ENCODE measurements around the gene RGL1.

GRCh38 chr1:183916574-183916973 lies 111.7 kb downstream of the RGL1 start:
- TF ChIP-seq CTCF (IDR thresholded peaks at IDR 0.05), result no peak
- TF ChIP-seq, protein P1, sequence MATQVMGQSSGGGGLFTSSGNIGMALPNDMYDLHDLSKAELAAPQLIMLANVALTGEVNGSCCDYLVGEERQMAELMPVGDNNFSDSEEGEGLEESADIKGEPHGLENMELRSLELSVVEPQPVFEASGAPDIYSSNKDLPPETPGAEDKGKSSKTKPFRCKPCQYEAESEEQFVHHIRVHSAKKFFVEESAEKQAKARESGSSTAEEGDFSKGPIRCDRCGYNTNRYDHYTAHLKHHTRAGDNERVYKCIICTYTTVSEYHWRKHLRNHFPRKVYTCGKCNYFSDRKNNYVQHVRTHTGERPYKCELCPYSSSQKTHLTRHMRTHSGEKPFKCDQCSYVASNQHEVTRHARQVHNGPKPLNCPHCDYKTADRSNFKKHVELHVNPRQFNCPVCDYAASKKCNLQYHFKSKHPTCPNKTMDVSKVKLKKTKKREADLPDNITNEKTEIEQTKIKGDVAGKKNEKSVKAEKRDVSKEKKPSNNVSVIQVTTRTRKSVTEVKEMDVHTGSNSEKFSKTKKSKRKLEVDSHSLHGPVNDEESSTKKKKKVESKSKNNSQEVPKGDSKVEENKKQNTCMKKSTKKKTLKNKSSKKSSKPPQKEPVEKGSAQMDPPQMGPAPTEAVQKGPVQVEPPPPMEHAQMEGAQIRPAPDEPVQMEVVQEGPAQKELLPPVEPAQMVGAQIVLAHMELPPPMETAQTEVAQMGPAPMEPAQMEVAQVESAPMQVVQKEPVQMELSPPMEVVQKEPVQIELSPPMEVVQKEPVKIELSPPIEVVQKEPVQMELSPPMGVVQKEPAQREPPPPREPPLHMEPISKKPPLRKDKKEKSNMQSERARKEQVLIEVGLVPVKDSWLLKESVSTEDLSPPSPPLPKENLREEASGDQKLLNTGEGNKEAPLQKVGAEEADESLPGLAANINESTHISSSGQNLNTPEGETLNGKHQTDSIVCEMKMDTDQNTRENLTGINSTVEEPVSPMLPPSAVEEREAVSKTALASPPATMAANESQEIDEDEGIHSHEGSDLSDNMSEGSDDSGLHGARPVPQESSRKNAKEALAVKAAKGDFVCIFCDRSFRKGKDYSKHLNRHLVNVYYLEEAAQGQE (IDR thresholded peaks at IDR 0.05; ENCODE audit: insufficient read depth in 1 of 2, low read depth in 2 of 2, low read length in 1 of 2), result no peak
